H1 (cell line): ENCODE data around the gene SYNJ1. TPM values are rescaled to one million over a fixed set of nuclear protein-coding genes. Genes with fewer than 3 reads are reported as not detected.
A peak's percentile ranks its signal among the peaks of the same experiment; 100 is the strongest.

Experiments
- CTCF ChIA-PET: fragments of 300-600 bp; sonication (Branson Sonifier 250); formaldehyde crosslinking; loops from one replicate; lab custom pipeline; 2021; ENCODE audit not compliant: partially characterized antibody; lab: Charles Lee
- POLR2A ChIA-PET: fragments of 300-600 bp; sonication (Branson Sonifier 250); formaldehyde crosslinking; loops from one replicate; lab custom pipeline; 2021; ENCODE audit warnings: inconsistent platforms; ENCODE audit not compliant: partially characterized antibody; lab: Charles Lee
- DNase-seq, 2 experiments: peaks; one replicate each; pipeline versions ENCODE4 v3.0.0 to v3.0.0-alpha.2; 2010 to 2022; ENCODE audit warnings: low spot score in 2 of 2, low read depth in 1 of 2, mixed read lengths in 1 of 2
- FAIRE-seq: peaks from 2 replicates; lab custom pipeline; 2011; peaks lifted over from hg19 to GRCh38; lab: Jason Lieb, UNC
- H2AFZ ChIP-seq: 2 replicates; pipeline ENCODE4 v1.8.1; 2012; ENCODE audit warnings: low read length, inconsistent platforms
- H2AK5ac ChIP-seq: 2 replicates; pipeline ENCODE4 v1.6.1; 2013; ENCODE audit warnings: low read depth, low read length
- H2BK120ac ChIP-seq: replicated peaks from 2 replicates; pipeline ENCODE3; 2013; ENCODE audit warnings: low read depth, low read length, inconsistent platforms
- H2BK12ac ChIP-seq: 2 replicates; pipeline ENCODE4 v1.6.1; 2013; ENCODE audit warnings: low read depth, low read length
- H2BK15ac ChIP-seq: 2 replicates; pipeline ENCODE4 v1.6.1; 2013; ENCODE audit warnings: low read length
- H2BK20ac ChIP-seq: 2 replicates; pipeline ENCODE4 v1.6.1; 2013; ENCODE audit warnings: low read length
- H2BK5ac ChIP-seq: 2 replicates; pipeline ENCODE4 v1.6.1; 2013; ENCODE audit warnings: low read depth, low read length
- H3K14ac ChIP-seq: 2 replicates; pipeline ENCODE4 v1.6.1; 2013; ENCODE audit warnings: inconsistent platforms; ENCODE audit not compliant: insufficient read length
- H3K18ac ChIP-seq: 2 replicates; pipeline ENCODE4 v1.6.1; 2013; ENCODE audit warnings: low read length; ENCODE audit errors: extremely low read depth
- H3K23ac ChIP-seq: 2 replicates; pipeline ENCODE4 v1.6.1; 2013; ENCODE audit warnings: inconsistent platforms; ENCODE audit not compliant: insufficient read length
- H3K23me2 ChIP-seq: 2 replicates; pipeline ENCODE4 v1.6.1; 2013; ENCODE audit warnings: low read depth, low read length
- H3K27ac ChIP-seq: 2 replicates; pipeline ENCODE4 v1.6.1; 2011; ENCODE audit warnings: low read depth, low read length, inconsistent platforms
- H3K27me3 ChIP-seq, 4 experiments: replicated peaks in 1 of 4; 1 replicate in 1 of 4; 2 replicates in 3 of 4; pipeline versions ENCODE4 v1.6.1 to v1.8.1; 2011 to 2013; ENCODE audit warnings: low read length in 3 of 4, mild to moderate bottlenecking in 3 of 4, inconsistent platforms in 2 of 4, mixed read lengths in 2 of 4, moderate library complexity in 1 of 4; ENCODE audit not compliant: control insufficient read depth in 3 of 4, insufficient read depth in 3 of 4; ENCODE audit errors: extremely low read depth in 1 of 4
- H3K36me3 ChIP-seq, 4 experiments: 2 replicates each; pipeline versions ENCODE4 v1.6.1 to v1.8.1; 2011 to 2013; ENCODE audit warnings: mild to moderate bottlenecking in 4 of 4, low read length in 3 of 4, moderate library complexity in 2 of 4, control low read depth in 1 of 4, inconsistent platforms in 1 of 4; ENCODE audit not compliant: insufficient read depth in 4 of 4, control insufficient read depth in 2 of 4
- H3K4ac ChIP-seq: replicated peaks from 2 replicates; pipeline ENCODE3; 2013; ENCODE audit warnings: low read length, low read depth, mixed read lengths, inconsistent platforms; ENCODE audit not compliant: insufficient read length
- H3K4me1 ChIP-seq, 4 experiments: replicated peaks in 1 of 4; 1 replicate in 1 of 4; 2 replicates in 3 of 4; pipeline versions ENCODE4 v1.6.1 to v1.8.1; 2011 to 2013; ENCODE audit warnings: low read length in 3 of 4, inconsistent platforms in 2 of 4, mixed read lengths in 1 of 4; ENCODE audit not compliant: insufficient read depth in 4 of 4, control insufficient read depth in 3 of 4
- H3K4me2 ChIP-seq, 2 experiments: 2 replicates each; pipeline versions ENCODE4 v1.6.1 to v1.8.1; 2011 to 2013; ENCODE audit warnings: low read depth in 2 of 2, low read length in 2 of 2, control low read depth in 1 of 2, inconsistent platforms in 1 of 2, mild to moderate bottlenecking in 1 of 2; ENCODE audit not compliant: insufficient read depth in 1 of 2
- H3K4me3 ChIP-seq, 4 experiments: fragments of 200-600, 300-600 bp in 1 of 4; sonication (generic), shearing (Covaris generic), sonication (Bioruptor Twin) in 1 of 4; 2 replicates each; pipeline versions ENCODE4 v1.5.1 to v1.8.1; 2011 to 2016; ENCODE audit warnings: low read length in 4 of 4, low read depth in 3 of 4, control low read depth in 2 of 4, inconsistent platforms in 2 of 4, mild to moderate bottlenecking in 2 of 4, mixed read lengths in 1 of 4, moderate library complexity in 1 of 4; ENCODE audit not compliant: insufficient read depth in 2 of 4; ENCODE audit errors: extremely low read depth in 1 of 4
- H3K56ac ChIP-seq: replicated peaks from 2 replicates; pipeline ENCODE3; 2013; ENCODE audit warnings: low read depth, mild to moderate bottlenecking, mixed read lengths, low read length, inconsistent platforms; ENCODE audit not compliant: insufficient read length
- H3K79me1 ChIP-seq: 2 replicates; pipeline ENCODE4 v1.6.1; 2013; ENCODE audit warnings: low read depth, low read length, control low read depth
- H3K79me2 ChIP-seq, 2 experiments: 2 replicates each; pipeline versions ENCODE4 v1.6.1 to v1.8.1; 2012 to 2013; ENCODE audit warnings: low read length in 2 of 2, mild to moderate bottlenecking in 2 of 2, inconsistent platforms in 1 of 2; ENCODE audit not compliant: insufficient read depth in 2 of 2, control insufficient read depth in 1 of 2
- H3K9ac ChIP-seq, 4 experiments: replicated peaks in 1 of 4; 1 replicate in 1 of 4; 2 replicates in 3 of 4; pipeline versions ENCODE4 v1.6.1 to v1.8.1; 2011 to 2013; ENCODE audit warnings: low read depth in 3 of 4, low read length in 3 of 4, control low read depth in 2 of 4, mild to moderate bottlenecking in 2 of 4, moderate library complexity in 2 of 4, inconsistent platforms in 1 of 4; ENCODE audit errors: extremely low read depth in 1 of 4
- H3K9me3 ChIP-seq, 2 experiments: 2 replicates each; pipeline versions ENCODE4 v1.6.1 to v1.8.1; 2012 to 2013; ENCODE audit warnings: mild to moderate bottlenecking in 2 of 2, moderate library complexity in 2 of 2, control low read depth in 1 of 2, inconsistent platforms in 1 of 2, low read depth in 1 of 2, low read length in 1 of 2, mixed read lengths in 1 of 2; ENCODE audit not compliant: insufficient read depth in 2 of 2
- H4K20me1 ChIP-seq, 2 experiments: replicated peaks in 1 of 2; 2 replicates each; pipeline versions ENCODE3 to v1.8.1; 2011 to 2013; ENCODE audit warnings: inconsistent platforms in 2 of 2, low read length in 2 of 2, mild to moderate bottlenecking in 1 of 2; ENCODE audit not compliant: insufficient read depth in 2 of 2, control insufficient read depth in 1 of 2
- H4K5ac ChIP-seq: 2 replicates; pipeline ENCODE4 v1.6.1; 2013; ENCODE audit warnings: low read length, low read depth, mixed read lengths, inconsistent platforms; ENCODE audit not compliant: insufficient read length
- H4K8ac ChIP-seq: 2 replicates; pipeline ENCODE4 v1.8.0; 2013; ENCODE audit warnings: mild to moderate bottlenecking, moderate library complexity, low read length, inconsistent platforms; ENCODE audit not compliant: insufficient read depth; ENCODE audit errors: extremely low read depth
- H4K91ac ChIP-seq: replicated peaks from 2 replicates; pipeline ENCODE3; 2013; ENCODE audit warnings: low read length, mixed read lengths, inconsistent platforms; ENCODE audit not compliant: insufficient read length
- CTCF ChIP-seq, 3 experiments: IDR thresholded peaks; 1 replicate in 2 of 3; 2 replicates in 1 of 3; pipeline versions ENCODE4 v1.5.1 to v1.6.1; 2011; ENCODE audit warnings: low read length in 3 of 3, mild to moderate bottlenecking in 3 of 3, inconsistent platforms in 2 of 3, low read depth in 1 of 3, moderate library complexity in 1 of 3; ENCODE audit not compliant: insufficient read depth in 1 of 3; ENCODE audit errors: control extremely low read depth in 1 of 3
- RAD21 ChIP-seq, 2 experiments: IDR thresholded peaks in 1 of 2; conservative IDR thresholded peaks in 1 of 2; 2 replicates each; pipeline ENCODE4 v1.6.1; 2011; ENCODE audit warnings: low read depth in 2 of 2, low read length in 2 of 2, improper control_type of control experiment in 1 of 2, inconsistent platforms in 1 of 2, mild to moderate bottlenecking in 1 of 2, moderate library complexity in 1 of 2
- SP4 ChIP-seq: IDR thresholded peaks from 2 replicates; pipeline ENCODE4 v1.6.1; 2012; ENCODE audit warnings: low read length, inconsistent platforms
- WGBS, 2 experiments: shearing (Covaris generic) in 1 of 2; methylation state at CpG; one replicate each; pipeline versions ENCODE4 v1.1.6 to v1.1.7; 2013 to 2015; ENCODE audit warnings: low lambda C conversion rate in 2 of 2, mixed read lengths in 2 of 2, inconsistent platforms in 1 of 2, low coverage in 1 of 2, missing lambda C conversion rate in 1 of 2; ENCODE audit not compliant: insufficient replicate concordance in 2 of 2, insufficient coverage in 1 of 2, insufficient read length in 1 of 2; ENCODE audit errors: extremely low coverage in 1 of 2, missing lambda C conversion rate in 1 of 2; 5-methylcytosine and 5-hydroxymethylcytosine counted together
- polyA plus RNA-seq, 7 experiments: library from polyadenylated mRNA; depleted of rRNA in 3 of 7; stranded (reverse) in 5 of 7; unstranded in 2 of 7; fragments of >200 nt in 5 of 7; fragments of 200-250 nt in 2 of 7; gene quantifications; 1 replicate in 5 of 7; 2 replicates in 1 of 7; 4 replicates in 1 of 7; pipeline versions ENCODE4 v1.2.1 to v1.2.3, GENCODE V29; 2011 to 2013; ENCODE audit warnings: missing spikeins in 2 of 7, mixed read lengths in 2 of 7
- total RNA-seq: library from RNA; stranded (reverse); fragmentation: NEBNext Ultra II Directional; extraction: Animal tissue kit (Norgen Biotek cat#: 25700); gene quantifications from 2 replicates; pipeline ENCODE4 v1.2.1, GENCODE V29; 2021

SYNJ1 gene
- total and polyA plus RNA-seq, 2 of the 8 experiments (the other 6 are each of a cell fraction or from before 2014, with no cell fraction given), result 1.3 to 4.3 TPM

DNA sequence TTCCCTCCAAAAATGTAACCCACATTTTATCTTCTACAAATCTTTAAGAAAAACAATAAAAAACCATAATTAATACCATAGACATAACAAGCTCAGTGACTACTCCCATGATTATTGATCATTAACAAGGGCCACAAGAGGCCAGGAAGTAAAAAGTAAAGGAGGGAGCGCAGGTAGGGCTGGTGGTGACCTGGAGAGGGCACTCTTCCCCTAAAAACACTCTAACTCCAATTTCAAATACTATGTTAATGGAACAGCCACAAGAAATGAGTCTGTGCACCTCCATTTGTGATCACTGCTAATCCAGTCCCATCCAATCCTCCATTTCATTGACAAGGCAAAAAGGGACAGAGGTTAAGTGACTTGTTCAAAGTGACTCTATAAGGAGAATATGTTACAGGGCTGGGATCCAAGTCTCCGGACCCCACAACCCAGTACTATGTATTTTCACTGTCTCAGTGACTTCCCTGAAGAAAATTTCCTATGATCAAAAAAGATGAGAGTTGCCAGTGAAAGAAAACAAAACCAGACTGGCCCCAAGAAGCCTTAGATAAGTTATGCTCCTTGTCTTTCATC, 74.4 kb downstream of the SYNJ1 start:
- TF ChIP-seq CTCF (IDR thresholded peaks at IDR 0.05; ENCODE audit: control extremely low read depth in 1 of 3, insufficient read depth in 1 of 3, low read depth in 1 of 3, low read length in 3 of 3) (peak; percentile 67 to 79 (median 70)), SP4 (no peak), RAD21 (IDR thresholded peaks at IDR 0.05 in 1 of 2, conservative IDR thresholded peaks at IDR 0.05 in 1 of 2; ENCODE audit: low read depth in 2 of 2, low read length in 2 of 2) (peak; percentile 84 to 88)
- TF ChIP-seq, all 59 proteins: peak for 2

More for the DNA sequence above, 74.4 kb downstream of the SYNJ1 start:
- no peaks in the 10 kb centered on the region for H3K36me3 ChIP-seq
- no peak overlapping the region for H3K9ac ChIP-seq
- H3K23ac ChIP-seq, result no peak overlapping the region
- no peak overlapping the region for H2BK12ac ChIP-seq
- CTCF ChIA-PET, result interaction anchor here (0.6 to 1.6 kb wide), 16 partner anchors 16 to 792 kb away, joined by 3 to 4 read pairs (median 3); partner anchors contain the start of gene SYNJ1
- H2BK20ac ChIP-seq, result no peak overlapping the region
- H4K5ac ChIP-seq, result no peak overlapping the region
- WGBS, 2 experiments, result 65% methylated on average over 2 of the region's 2 CpGs; no CpG with 5 or more reads in 1 of the 2 experiments
- no peak overlapping the region for H2BK15ac ChIP-seq
- no peaks in the 10 kb centered on the region for H3K79me1 ChIP-seq
- no peak overlapping the region for H3K4me3 ChIP-seq
- H2BK5ac ChIP-seq, result no peak overlapping the region
- H3K4me2 ChIP-seq, result no peak overlapping the region
- no peak overlapping the region for H3K14ac ChIP-seq
- H4K20me1 ChIP-seq, result no peaks in the 10 kb centered on the region
- no peak overlapping the region for H3K56ac ChIP-seq
- no peak overlapping the region for H2AK5ac ChIP-seq
- H3K27ac ChIP-seq, result no peak overlapping the region
- H3K4ac ChIP-seq, result no peak overlapping the region
- H4K8ac ChIP-seq, result no peak overlapping the region
- H3K23me2 ChIP-seq, result no peaks in the 10 kb centered on the region
- FAIRE-seq, result peak; percentile 90
- no peak overlapping the region for H3K18ac ChIP-seq
- H3K9me3 ChIP-seq, result no peaks in the 10 kb centered on the region
- no peaks in the 10 kb centered on the region for H3K79me2 ChIP-seq
- no peak overlapping the region for H2AFZ ChIP-seq
- H3K27me3 ChIP-seq, result no peaks in the 10 kb centered on the region
- no peak overlapping the region for H4K91ac ChIP-seq
- no peak for DNase-seq
- H3K4me1 ChIP-seq, result no peaks in the 10 kb centered on the region
- POLR2A ChIA-PET, result interaction anchor here (0.9 kb wide), 1 partner anchor 118 kb away, joined by 3 read pairs; the partner anchor contains the start of gene PAXBP1
- no peak overlapping the region for H2BK120ac ChIP-seq
